SK-N-SH (cell line): Measurements from ENCODE around the gene DGKE.

Experiments
- FOXM1 ChIP-seq: IDR thresholded peaks from 2 replicates; pipeline ENCODE4 v1.4.0; 2012; ENCODE audit warnings: low read depth, mild to moderate bottlenecking
- NFIC ChIP-seq: IDR thresholded peaks from 2 replicates; pipeline ENCODE4 v1.4.0; 2012; ENCODE audit warnings: borderline replicate concordance
- POLR2AphosphoS5 ChIP-seq: IDR thresholded peaks from 2 replicates; pipeline ENCODE4 v1.6.1; 2012; ENCODE audit warnings: low read depth, low read length
- RAD21 ChIP-seq: IDR thresholded peaks from 2 replicates; pipeline ENCODE4 v1.6.1; 2012; ENCODE audit warnings: mild to moderate bottlenecking, low read length
- RCOR1 ChIP-seq: fragments of 150-350 bp; IDR thresholded peaks from 2 replicates; pipeline ENCODE4 v1.6.1; 2017; ENCODE audit warnings: antibody characterized with exemption, low read length
- RXRA ChIP-seq: IDR thresholded peaks from 2 replicates; pipeline ENCODE4 v1.4.0; 2012; ENCODE audit warnings: low read depth, mild to moderate bottlenecking, borderline replicate concordance
- YY1 ChIP-seq: IDR thresholded peaks from 2 replicates; pipeline ENCODE4 v1.4.0; 2012; ENCODE audit warnings: low read depth, mild to moderate bottlenecking
- TF ChIP-seq, protein P1 (sequence below): fragments of 200-600 bp; sonication (generic); IDR thresholded peaks from 2 replicates; pipeline ENCODE4 v1.6.1; 2017; ENCODE audit warnings: antibody characterized with exemption, mild to moderate bottlenecking, moderate library complexity
- TF ChIP-seq, protein P2 (sequence below): fragments of 150-350 bp; IDR thresholded peaks from 2 replicates; pipeline ENCODE4 v1.6.1; 2017; ENCODE audit warnings: antibody characterized with exemption, low read length, low read depth, borderline replicate concordance
- TF ChIP-seq, protein P3 (sequence below): IDR thresholded peaks from 2 replicates; pipeline ENCODE4 v1.4.0; 2012; ENCODE audit warnings: low read depth, borderline replicate concordance

DNA sequence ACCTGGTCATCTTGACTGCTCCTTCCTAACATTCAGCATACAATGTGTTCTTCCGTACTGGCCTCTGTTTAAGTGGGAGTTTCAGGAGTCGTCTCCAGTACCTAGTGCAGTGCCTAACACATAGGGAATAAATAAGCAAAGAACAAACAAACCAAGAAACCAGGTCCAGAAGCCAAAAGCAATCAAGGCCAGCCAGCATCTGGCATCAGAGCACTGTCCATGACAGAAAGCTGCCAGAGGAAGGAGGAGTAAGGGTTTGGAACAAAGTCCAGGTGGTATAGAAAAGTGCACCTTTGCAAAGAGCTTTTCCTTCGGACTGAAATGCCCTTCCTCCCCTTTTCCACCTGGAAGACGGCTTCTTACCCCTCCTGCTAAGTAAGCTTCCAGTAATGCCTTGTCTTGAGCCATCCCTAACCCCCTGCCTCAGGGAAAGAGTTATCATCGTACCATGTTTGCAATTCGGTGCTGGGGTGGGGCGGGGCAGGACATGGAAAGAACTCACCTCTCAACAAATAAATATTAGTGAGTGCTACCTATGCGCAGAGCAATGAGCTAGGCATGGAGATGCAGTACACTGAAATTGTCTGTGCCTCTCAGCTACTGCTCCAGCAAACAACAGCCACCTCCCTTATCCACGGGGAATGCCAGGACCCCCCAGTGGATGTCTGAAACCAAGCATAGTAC, 47.8 kb upstream of the DGKE start:
- TF ChIP-seq RXRA (no peak), POLR2AphosphoS5 (no peak), NFIC (no peak), RCOR1 (no peak), YY1 (no peak), RAD21 (no peak), FOXM1 (no peak)
- TF ChIP-seq, protein P1, sequence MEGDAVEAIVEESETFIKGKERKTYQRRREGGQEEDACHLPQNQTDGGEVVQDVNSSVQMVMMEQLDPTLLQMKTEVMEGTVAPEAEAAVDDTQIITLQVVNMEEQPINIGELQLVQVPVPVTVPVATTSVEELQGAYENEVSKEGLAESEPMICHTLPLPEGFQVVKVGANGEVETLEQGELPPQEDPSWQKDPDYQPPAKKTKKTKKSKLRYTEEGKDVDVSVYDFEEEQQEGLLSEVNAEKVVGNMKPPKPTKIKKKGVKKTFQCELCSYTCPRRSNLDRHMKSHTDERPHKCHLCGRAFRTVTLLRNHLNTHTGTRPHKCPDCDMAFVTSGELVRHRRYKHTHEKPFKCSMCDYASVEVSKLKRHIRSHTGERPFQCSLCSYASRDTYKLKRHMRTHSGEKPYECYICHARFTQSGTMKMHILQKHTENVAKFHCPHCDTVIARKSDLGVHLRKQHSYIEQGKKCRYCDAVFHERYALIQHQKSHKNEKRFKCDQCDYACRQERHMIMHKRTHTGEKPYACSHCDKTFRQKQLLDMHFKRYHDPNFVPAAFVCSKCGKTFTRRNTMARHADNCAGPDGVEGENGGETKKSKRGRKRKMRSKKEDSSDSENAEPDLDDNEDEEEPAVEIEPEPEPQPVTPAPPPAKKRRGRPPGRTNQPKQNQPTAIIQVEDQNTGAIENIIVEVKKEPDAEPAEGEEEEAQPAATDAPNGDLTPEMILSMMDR: no peak
- TF ChIP-seq, protein P2, sequence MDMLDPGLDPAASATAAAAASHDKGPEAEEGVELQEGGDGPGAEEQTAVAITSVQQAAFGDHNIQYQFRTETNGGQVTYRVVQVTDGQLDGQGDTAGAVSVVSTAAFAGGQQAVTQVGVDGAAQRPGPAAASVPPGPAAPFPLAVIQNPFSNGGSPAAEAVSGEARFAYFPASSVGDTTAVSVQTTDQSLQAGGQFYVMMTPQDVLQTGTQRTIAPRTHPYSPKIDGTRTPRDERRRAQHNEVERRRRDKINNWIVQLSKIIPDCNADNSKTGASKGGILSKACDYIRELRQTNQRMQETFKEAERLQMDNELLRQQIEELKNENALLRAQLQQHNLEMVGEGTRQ: no peak
- TF ChIP-seq, protein P3, sequence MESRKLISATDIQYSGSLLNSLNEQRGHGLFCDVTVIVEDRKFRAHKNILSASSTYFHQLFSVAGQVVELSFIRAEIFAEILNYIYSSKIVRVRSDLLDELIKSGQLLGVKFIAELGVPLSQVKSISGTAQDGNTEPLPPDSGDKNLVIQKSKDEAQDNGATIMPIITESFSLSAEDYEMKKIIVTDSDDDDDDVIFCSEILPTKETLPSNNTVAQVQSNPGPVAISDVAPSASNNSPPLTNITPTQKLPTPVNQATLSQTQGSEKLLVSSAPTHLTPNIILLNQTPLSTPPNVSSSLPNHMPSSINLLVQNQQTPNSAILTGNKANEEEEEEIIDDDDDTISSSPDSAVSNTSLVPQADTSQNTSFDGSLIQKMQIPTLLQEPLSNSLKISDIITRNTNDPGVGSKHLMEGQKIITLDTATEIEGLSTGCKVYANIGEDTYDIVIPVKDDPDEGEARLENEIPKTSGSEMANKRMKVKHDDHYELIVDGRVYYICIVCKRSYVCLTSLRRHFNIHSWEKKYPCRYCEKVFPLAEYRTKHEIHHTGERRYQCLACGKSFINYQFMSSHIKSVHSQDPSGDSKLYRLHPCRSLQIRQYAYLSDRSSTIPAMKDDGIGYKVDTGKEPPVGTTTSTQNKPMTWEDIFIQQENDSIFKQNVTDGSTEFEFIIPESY: no peak
